Renal cortex interstitium (tissue), 11 donors: Measurements from ENCODE around the gene ANXA4. TPM values are rescaled to one million over a fixed set of nuclear protein-coding genes. Genes with fewer than 3 reads are reported as not detected.
"Not testable (repeated sequence)": the region's sequence is repeated elsewhere in the genome, so short reads cannot be mapped to it uniquely, and the experiment has no call there.

Experiments used
- DNase-seq, 11 donors: peaks; one replicate each; pipeline ENCODE4 v3.0.0-alpha.2; 2013; ENCODE audit warnings: low read depth in 9 of 11, low spot score in 4 of 11; ENCODE audit errors: extremely low read depth in 1 of 11
- polyA plus RNA-seq, 3 donors: library from polyadenylated mRNA; unstranded; fragments of 120-200 nt; gene quantifications; one replicate each; pipeline ENCODE4 v1.2.1, GENCODE V29; 2013; ENCODE audit not compliant: insufficient read length in 3 of 3

The ANXA4 gene
- polyA plus RNA-seq, 3 donors = 217 to 275 (median 226) TPM

- peak in 6 of 11 donors; percentile 60 to 90 (median 79) for DNase-seq
These were observed 47.3 kb downstream of the ANXA4 start for GRCh38 chr2:69789175-69789721.

- peak in 1 of 11 donors; percentile 51 for DNase-seq
These were observed 48.1 kb downstream of the ANXA4 start for GRCh38 chr2:69789772-69790600.

DNA sequence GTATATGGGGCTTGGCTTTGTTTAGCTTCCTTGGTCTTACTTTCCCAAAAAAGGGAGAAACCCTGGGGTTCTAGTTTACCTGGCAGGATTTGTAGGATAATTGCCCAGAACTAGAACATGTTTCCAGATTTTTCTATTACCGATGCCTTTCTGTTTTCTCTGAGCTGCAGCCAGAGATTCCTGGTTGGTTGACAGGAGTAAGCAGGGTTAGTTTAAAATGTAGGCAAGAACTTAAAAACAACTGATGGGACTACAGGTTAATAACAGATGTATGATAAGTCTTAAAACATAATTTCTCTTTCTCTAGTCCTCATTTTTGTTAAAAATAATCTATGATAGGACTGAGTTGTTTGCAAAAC is 48.6 kb downstream of the ANXA4 start:
- no peak for DNase-seq

DNA sequence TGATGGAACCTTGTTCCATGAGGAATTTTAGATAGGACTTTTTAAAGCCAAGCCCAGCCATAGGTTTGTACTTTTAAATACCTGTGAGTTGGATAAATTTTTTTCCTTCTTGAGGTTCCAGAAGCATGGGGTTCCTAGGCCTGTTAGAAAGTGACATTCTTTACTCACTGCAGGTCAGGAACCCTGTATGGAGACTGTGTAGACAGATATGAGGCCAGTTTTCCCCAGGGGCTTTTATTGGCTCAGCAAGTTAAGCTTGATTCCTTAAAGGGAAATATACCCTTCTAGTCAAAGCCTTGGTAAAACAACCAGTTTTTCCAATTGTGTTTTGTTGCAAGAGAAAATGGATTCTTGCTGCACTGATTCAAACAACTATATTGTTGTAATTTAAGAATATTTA is 49.1 kb downstream of the ANXA4 start:
- no peak for DNase-seq

DNA sequence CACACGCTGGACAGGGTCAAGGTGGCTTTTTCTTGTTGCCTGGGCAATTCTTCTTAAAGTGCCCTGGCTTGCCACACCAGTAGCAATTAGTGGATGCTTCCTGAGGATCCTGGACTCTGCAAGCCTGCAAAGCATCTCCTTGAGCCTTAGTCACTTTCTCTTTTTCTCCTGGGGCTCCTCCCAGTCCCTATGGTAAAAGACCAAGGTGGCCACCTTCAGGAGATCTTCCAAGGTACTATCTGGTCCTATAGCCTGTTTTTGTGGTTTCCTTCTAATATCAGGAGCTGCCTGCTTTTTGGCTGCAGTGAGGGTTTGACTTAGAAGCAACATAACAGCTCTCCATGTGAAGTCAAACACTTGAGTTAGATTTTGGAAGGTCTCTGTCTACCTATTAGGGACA is 54.2 kb downstream of the ANXA4 start:
- no peak for DNase-seq

DNA sequence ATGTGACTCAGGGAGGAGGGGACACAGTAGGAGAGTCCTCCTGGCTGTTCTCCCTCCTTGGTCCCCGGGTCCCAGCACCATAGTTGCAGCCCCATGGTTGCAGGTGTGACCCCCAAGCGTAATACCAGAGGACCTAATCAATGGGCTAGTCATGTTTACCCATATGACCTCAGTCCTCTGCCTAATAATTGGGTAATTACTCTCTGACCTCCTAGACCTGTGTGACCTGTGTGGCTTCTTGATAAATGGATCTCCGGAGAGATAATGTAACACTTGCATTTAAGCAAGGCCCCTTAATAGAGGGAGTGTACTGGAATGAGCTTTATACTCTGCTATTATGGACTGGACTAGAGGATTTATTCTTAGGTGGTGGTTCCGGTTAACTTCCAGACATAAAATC is 55.3 kb downstream of the ANXA4 start:
- no peak for DNase-seq

GRCh38 chr2:69797836-69798289 is 55.9 kb downstream of the ANXA4 start:
- peak in 1 of 11 donors; percentile 58 for DNase-seq

DNA sequence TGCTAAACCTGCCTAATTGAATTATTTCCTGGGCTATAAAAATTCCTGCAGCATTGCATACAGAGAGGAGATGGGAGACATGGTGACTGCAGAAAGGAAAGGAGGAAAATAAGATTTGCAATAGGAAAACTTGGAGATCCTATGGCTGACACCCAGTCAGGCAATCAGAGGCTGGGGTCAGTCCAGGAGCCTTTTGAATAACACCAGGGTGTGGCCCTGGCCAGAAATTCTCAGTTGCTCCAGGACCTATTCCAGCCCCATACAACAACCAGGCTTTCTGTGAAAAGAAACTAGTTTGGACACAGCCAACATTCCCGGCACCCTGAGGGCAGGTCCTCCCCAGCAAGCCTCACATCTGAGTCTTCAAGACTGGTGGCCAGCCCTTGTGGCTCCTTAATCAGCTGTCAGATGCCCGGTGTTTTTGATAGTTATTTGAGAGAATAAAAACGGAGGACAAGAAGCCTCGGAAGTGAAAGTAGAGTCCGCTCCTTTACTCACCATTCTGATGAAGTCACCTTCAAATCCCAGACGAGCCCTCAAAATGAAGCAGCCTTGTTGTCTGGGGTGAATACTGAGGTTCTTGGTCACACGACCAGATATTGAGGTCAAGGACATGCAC is 56.5 kb downstream of the ANXA4 start:
- no peak for DNase-seq

DNA sequence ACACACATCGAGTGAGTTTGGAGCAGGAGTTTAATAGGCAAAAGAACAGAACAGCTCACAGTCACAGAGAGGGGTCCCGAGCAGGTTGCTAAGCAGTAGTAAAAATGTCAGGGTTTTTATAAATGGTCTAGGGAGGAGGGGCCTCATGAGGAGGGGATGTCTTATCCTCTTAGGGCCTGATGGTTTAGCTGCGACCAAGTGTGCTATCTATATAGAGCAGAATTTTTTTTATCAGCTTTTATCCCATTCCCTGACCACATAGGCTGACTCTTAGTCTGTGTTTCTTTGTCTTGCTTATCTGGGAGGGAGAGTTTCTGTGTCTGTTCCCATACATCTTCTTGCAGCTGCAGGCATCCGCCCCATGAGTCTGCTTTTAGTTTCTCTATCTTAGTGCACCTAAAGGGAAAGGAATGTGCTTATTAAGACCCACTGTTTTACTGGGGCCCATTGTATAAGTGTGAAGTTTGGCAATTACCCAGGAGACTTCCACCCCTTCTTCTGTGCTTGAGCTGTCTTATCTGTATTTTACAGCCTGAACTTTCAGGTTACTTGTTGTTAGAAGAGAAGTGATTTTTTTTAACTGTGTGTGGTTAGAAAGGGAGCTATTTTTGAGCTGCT is 57.1 kb downstream of the ANXA4 start:
- peak in 2 of 11 donors; percentile 62 to 70 for DNase-seq

GRCh38 chr2:69801745-69802290 is 59.9 kb downstream of the ANXA4 start:
- DNase-seq = no peak

GRCh38 chr2:69802781-69803367 is 60.9 kb downstream of the ANXA4 start:
- not testable (repeated sequence) for DNase-seq

- no peak for DNase-seq
These were observed 62.5 kb downstream of the ANXA4 start for GRCh38 chr2:69804416-69804815.

DNA sequence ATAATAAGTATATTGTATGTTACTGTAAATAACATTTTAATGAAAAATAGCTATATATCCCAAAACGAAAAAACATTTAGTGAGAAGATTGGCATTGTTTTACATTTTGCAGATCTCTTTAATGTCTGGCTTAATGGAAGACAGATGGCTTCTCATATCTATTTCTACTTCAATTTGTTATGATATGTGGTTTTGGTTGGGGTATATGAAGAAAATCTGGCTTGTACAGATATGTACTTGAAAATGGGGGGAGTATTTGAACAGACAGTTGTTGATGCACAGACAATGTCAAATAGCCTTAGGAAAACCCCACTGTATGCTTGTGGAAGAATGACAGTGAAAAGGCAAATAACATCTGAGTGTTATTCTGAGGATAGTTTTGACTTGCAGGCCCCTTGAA is 64.0 kb downstream of the ANXA4 start:
- DNase-seq = no peak

- DNase-seq = no peak
These were observed 66.0 kb downstream of the ANXA4 start for GRCh38 chr2:69807821-69808540.

DNA sequence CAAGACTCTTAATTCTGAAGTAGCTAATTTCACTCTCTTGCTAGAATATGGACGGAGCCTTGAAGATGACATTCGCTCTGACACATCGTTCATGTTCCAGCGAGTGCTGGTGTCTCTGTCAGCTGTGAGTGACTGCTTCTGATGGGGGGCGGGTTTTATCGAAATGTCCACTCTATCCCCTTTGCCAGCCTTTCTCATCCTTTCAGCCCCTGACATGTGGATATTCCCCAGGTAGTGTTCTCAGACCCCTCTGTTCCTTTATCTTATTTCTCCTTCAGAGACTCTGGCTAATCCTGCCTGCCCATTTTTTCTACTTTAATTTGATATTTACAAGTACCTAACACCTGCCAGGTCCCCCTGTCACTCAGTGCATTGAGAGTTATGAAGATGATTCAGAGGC is 68.6 kb downstream of the ANXA4 start:
- no peak for DNase-seq

DNA sequence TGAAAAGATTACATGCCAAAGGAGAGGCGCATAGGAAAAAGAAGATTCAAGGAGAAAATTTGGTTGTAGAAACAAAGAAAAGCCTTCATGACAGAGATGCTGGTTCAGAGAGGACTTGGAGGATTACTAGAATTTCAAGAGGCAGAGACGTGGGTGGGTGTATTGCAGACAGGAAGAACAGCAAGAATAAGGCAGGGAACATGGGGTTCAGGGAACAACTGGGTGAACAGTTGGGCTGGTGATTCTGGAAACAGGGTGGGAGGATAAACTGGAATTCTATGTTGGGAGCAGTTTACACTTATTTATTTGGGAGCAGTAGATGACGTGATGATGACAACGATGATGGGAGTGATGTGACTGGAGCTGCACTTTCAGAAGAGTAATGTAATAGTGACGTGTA is 69.1 kb downstream of the ANXA4 start:
- no peak for DNase-seq

DNA sequence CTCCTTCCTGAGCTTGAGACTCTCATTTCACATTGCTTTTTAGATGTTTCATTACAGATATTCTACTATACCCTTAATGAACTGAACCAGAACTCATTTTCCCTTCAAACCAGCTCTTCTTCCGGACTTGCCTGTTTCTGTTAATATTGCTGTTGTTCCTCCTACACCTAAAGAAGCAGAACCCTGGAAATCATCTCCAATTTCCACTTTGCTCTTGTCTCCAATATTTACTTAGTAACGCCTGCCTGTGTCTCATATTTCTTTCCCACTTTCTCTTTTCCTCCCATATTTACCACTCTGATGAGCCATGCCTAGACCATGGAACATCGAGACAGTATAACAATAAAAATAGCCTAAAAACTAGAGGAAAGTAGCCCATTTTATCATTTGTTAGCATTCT is 69.7 kb downstream of the ANXA4 start:
- peak in 2 of 11 donors; percentile 67 for DNase-seq

- DNase-seq = no peak
These were observed 73.8 kb downstream of the ANXA4 start for GRCh38 chr2:69815717-69816116.
